MCF 10A (cell line): ENCODE data around the gene USP36. TPM values are rescaled to one million over a fixed set of nuclear protein-coding genes. Genes with fewer than 3 reads are reported as not detected.

ENCODE experiments used
- BruUV-seq: library from RNA; stranded (reverse); fragments of 400-500 nt; replicated peaks from 2 replicates; lab custom pipeline; 2021; lab: Mats Ljungman, UMichigan
- CTCF ChIA-PET: fragments of 300-600 bp; sonication (Branson Sonifier 250); formaldehyde crosslinking; extraction: SDS; loops from one replicate; lab custom pipeline; 2021; ENCODE audit warnings: antibody characterized with exemption, inconsistent platforms; lab: Yijun Ruan, JAX
- POLR2A ChIA-PET: fragments of 300-600, 350-650 bp; sonication (Branson Sonifier 250); formaldehyde crosslinking; extraction: SDS; loops from one replicate; lab custom pipeline; 2020; ENCODE audit warnings: antibody characterized with exemption, inconsistent platforms; lab: Yijun Ruan, JAX
- DNase-seq: peaks from one replicate; pipeline ENCODE4 v3.0.0-alpha.2; 2018; ENCODE audit not compliant: unreplicated experiment
- H3K27ac Mint-ChIP-seq: one replicate; pipeline ENCODE4 v1.8.0; 2022; ENCODE audit warnings: mild to moderate bottlenecking, low read depth, mixed read lengths; ENCODE audit not compliant: unreplicated experiment
- H3K27me3 Mint-ChIP-seq: one replicate; pipeline ENCODE4 v1.8.0; 2022; ENCODE audit warnings: mixed read lengths; ENCODE audit not compliant: insufficient read depth, unreplicated experiment
- H3K36me3 Mint-ChIP-seq: one replicate; pipeline ENCODE4 v1.8.0; 2022; ENCODE audit warnings: mild to moderate bottlenecking, moderate library complexity, mixed read lengths; ENCODE audit not compliant: insufficient read depth, unreplicated experiment
- H3K4me1 Mint-ChIP-seq: one replicate; pipeline ENCODE4 v1.8.0; 2022; ENCODE audit warnings: mixed read lengths; ENCODE audit not compliant: insufficient read depth, unreplicated experiment
- H3K4me3 Mint-ChIP-seq: one replicate; pipeline ENCODE4 v1.8.0; 2022; ENCODE audit warnings: mild to moderate bottlenecking, moderate library complexity, mixed read lengths; ENCODE audit not compliant: unreplicated experiment
- H3K9me3 Mint-ChIP-seq: one replicate; pipeline ENCODE4 v1.8.0; 2022; ENCODE audit warnings: mixed read lengths; ENCODE audit not compliant: unreplicated experiment
- CTCF ChIP-seq: fragments of 200-600 bp; IDR thresholded peaks from one replicate; pipeline ENCODE4 v1.8.0; 2022; ENCODE audit warnings: antibody characterized with exemption, mild to moderate bottlenecking; ENCODE audit not compliant: unreplicated experiment
- intact Hi-C: fragments of 100-400 bp; cut with micrococcal nuclease; formaldehyde crosslinking; loops from 2 replicates; pipeline ENCODE4 v1.14.1; 2022
- total RNA-seq: library from RNA; stranded (reverse); gene quantifications from 2 replicates; pipeline ENCODE4 v1.2.3, GENCODE V29; 2022

Gene USP36
- total RNA-seq, 1 experiment from 2014 or later = 118 TPM

GRCh38 chr17:78818932-78819331 lies 21.7 kb downstream of the USP36 start:
- CTCF ChIA-PET = no interaction called here

GRCh38 chr17:78818152-78818846 lies 22.3 kb downstream of the USP36 start:
- intact Hi-C loops = no loop called here
- no peaks in the 10 kb centered on the region for H3K27me3 Mint-ChIP-seq
- no TSS peak for BruUV-seq
- no peak for DNase-seq
- no peaks in the 10 kb centered on the region for H3K9me3 Mint-ChIP-seq
- POLR2A ChIA-PET = interaction anchor here (0.5 kb wide), 1 partner anchor 146 kb away, joined by 3 read pairs; no protein-coding TSS in a partner anchor
- CTCF ChIA-PET = interaction anchor here (0.7 kb wide), 1 partner anchor 9 kb away, joined by 3 read pairs; no protein-coding TSS in a partner anchor
- H3K4me3 Mint-ChIP-seq = no peak overlapping the region
- no peak for TF ChIP-seq CTCF
- no peaks in the 10 kb centered on the region for H3K4me1 Mint-ChIP-seq
- peaks cover 99% of the 10 kb centered on the region for H3K36me3 Mint-ChIP-seq
- no peak overlapping the region for H3K27ac Mint-ChIP-seq

More at GRCh38 chr17:78818932-78819331, 21.7 kb downstream of the USP36 start:
- Mint-ChIP-seq H3K4me3 (no peak overlapping the region), H3K27me3 (no peaks in the 10 kb centered on the region), H3K36me3 (peaks cover 98% of the 10 kb centered on the region), H3K4me1 (peaks cover 1% of the 10 kb centered on the region), H3K9me3 (no peaks in the 10 kb centered on the region), H3K27ac (no peak overlapping the region)
- TF ChIP-seq CTCF = no peak
- no peak for DNase-seq
- POLR2A ChIA-PET = interaction anchor here (0.5 kb wide), 1 partner anchor 146 kb away, joined by 3 read pairs; no protein-coding TSS in a partner anchor
- intact Hi-C loops = no loop called here
- BruUV-seq = no TSS peak

- H3K36me3 Mint-ChIP-seq = peaks cover 100% of the 10 kb centered on the region
- H3K4me3 Mint-ChIP-seq = no peak overlapping the region
- intact Hi-C loops = no loop called here
- no peaks in the 10 kb centered on the region for H3K9me3 Mint-ChIP-seq
- H3K27me3 Mint-ChIP-seq = no peaks in the 10 kb centered on the region
- ChIA-PET CTCF (no interaction called here), POLR2A (no interaction called here)
- TF ChIP-seq CTCF = no peak
- BruUV-seq = no TSS peak
- no peak for DNase-seq
- no peak overlapping the region for H3K27ac Mint-ChIP-seq
- no peaks in the 10 kb centered on the region for H3K4me1 Mint-ChIP-seq
These were observed 23.5 kb downstream of the USP36 start for GRCh38 chr17:78817123-78817522.

GRCh38 chr17:78815696-78816095 lies 24.9 kb downstream of the USP36 start:
- intact Hi-C loops = no loop called here
- CTCF ChIA-PET = no interaction called here
- no peak for DNase-seq
- BruUV-seq = no TSS peak
- H3K4me3 Mint-ChIP-seq = no peak overlapping the region
- no peaks in the 10 kb centered on the region for H3K27me3 Mint-ChIP-seq
- H3K36me3 Mint-ChIP-seq = peaks cover 100% of the 10 kb centered on the region
- no peaks in the 10 kb centered on the region for H3K9me3 Mint-ChIP-seq
- H3K27ac Mint-ChIP-seq = no peak overlapping the region
- TF ChIP-seq CTCF = no peak
- POLR2A ChIA-PET = no interaction called here
- H3K4me1 Mint-ChIP-seq = no peaks in the 10 kb centered on the region
